ENCODE measurements around the gene CCDC69.
A peak's percentile ranks its signal among the peaks of the same experiment; 100 is the strongest.

The CCDC69 gene

DNA sequence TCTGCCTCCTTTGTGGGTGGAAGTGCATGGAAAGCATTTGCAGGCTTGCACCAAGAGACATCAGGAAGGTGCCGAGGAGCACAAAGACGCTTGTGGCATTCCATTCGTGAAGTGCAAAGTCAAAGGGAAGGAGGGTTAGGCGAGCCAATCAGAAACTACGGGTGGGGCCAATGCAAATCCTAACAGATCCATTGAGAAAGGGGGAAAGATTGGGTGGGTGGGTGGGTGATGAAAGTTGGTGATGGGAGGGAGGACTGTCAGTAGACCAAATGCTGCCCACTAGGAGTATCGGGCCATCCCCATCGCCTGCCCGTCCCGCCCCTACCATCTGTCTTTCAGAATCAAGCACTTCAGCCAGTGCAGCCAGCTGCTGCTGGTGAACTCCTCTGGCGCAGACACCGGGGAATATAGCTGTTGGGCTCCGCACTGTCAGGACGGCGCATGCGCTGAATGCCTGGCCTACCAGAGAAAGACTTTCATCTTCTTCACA is 49.2 kb downstream of the CCDC69 start:
- no peak for TF ChIP-seq CTCF (IDR thresholded peaks at IDR 0.05; ENCODE audit: low read depth, low read length)
- peak overlapping the region; percentile 42 for H3K4me3 ChIP-seq (ENCODE audit: low read depth, low read length)

DNA sequence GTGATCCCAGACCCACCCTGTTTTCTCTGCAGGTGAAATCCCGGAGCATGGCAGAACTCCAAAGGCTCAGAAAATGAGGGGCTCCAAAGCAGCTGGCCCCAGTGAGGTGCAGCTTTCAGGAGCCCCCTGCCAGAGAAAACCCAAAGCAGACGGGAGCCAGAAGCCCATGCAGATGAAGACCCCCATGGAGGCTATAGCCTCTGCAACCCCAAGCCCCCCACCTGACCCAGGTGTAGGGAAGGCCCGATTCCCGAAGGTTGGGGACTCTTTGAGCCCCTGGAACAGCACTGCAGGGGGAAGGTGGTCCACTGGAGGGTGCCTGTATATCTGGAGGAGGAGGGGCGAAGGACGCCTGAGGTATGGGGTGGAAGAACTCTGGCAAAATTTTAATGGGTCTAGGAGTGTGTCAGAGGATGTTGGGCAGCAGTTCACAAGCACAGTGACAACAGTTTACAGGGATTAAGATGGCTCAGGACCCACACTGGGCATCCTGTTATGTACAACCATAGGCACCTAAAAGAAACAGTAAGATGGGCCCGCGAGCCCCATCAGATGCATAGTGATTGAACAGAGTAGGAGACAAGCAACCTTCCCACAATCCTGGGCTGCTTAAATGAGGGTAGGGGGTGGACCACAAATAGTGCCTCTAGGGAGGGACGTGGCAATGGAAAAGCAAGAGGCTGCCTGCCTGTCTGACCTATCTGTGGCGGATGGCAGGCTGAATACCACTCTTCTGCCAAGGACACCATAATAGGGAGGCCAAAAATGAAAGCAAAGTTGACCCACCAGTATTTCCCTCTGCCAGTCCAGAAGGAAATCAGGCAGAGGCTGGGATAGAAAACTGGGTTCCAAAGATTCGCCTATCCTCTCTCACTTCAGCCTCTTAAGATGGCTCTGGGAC is 49.9 kb downstream of the CCDC69 start:
- H3K4me3 ChIP-seq (ENCODE audit: low read depth, low read length), result peak overlapping the region; percentile 42
- TF ChIP-seq CTCF (IDR thresholded peaks at IDR 0.05; ENCODE audit: low read depth, low read length), result no peak

DNA sequence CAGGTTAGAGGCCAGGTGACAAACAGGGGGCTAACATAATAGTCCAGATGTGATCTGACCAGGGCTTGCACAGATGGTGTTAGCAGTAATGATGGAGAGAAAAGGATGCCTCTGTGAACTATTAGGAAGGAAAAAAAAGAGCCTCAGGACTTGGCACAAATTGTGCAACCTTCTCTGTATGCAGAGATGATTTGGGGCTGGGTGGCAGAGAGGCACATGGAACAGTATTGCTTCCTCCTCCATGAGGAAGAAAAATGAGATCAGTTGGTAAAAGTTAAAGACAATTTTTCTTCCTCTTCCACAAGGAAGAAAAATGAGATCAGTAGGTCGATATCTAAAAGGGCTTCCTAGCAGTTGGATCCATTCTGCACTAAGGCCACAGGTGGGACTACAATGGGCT is 52.4 kb downstream of the CCDC69 start:
- no peak for TF ChIP-seq CTCF (IDR thresholded peaks at IDR 0.05; ENCODE audit: low read depth, low read length)
- no peak overlapping the region for H3K4me3 ChIP-seq (ENCODE audit: low read depth, low read length)

DNA sequence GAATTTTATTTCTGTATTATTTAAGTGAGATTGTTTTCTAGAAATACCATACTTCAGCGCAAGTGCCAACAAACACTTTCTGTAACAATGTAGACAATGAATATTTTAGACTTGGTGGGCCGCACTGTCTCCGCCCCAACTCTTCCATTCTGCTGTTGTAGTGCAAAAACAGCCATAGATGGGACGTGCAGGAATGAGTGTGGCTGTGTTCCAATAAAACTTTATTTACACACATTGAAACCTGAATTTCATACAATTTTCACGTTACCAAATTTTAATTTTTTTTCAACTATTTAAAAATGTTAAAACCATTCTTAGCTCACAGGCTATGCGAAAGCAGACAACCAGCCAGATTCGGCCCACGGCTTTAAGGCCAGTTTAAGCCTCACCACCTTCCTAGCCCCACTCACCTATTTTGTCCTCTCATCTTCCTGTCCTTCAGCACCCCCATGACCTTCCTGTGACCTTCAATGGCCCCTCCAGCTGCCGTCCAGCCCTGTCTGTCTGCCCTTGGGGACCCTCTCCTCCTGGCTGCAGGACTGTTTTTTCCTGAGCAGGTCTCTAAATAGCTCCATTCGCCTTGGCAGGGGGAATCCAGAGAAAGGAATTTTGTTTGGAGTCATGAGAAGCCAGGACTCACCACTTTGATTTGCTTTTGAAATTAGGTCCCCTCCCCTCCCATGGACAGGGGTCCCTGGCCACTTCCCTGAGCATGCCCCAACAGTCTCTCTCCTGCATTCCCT is 55.1 kb downstream of the CCDC69 start:
- TF ChIP-seq CTCF (IDR thresholded peaks at IDR 0.05; ENCODE audit: low read depth, low read length), result no peak
- no peak overlapping the region for H3K4me3 ChIP-seq (ENCODE audit: low read depth, low read length)

DNA sequence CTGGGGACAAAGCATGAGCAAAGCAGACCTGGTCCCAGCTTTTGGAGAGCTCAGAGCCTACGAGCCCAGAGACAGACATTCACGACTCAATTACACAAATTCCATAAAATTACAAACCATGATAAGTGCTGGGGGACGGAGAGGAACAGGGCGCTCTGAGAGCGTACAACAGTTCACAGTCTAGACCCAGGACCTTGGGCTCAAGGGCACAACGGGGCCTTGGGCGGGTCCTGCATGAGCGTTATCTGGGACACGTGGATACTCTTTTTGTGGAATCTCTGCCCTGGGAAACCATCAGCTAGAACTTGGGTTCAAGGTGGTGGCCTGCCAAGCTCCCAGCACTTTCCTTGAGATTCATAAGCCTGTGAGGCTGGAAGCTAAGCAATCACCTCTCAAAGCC is 56.9 kb downstream of the CCDC69 start:
- no peak for TF ChIP-seq CTCF (IDR thresholded peaks at IDR 0.05; ENCODE audit: low read depth, low read length)

GRCh38 chr5:151164687-151165392 is 59.1 kb downstream of the CCDC69 start:
- TF ChIP-seq CTCF (IDR thresholded peaks at IDR 0.05; ENCODE audit: low read depth, low read length), result peak; percentile 85
- H3K4me3 ChIP-seq (ENCODE audit: low read depth, low read length), result no peak overlapping the region

More for the DNA sequence above, 56.9 kb downstream of the CCDC69 start:
- H3K4me3 ChIP-seq (ENCODE audit: low read depth, low read length), result no peak overlapping the region

Measured in WI38 (cell line).